GM12892 (cell line): ENCODE data around the gene ASB10.

Experiments used
- POLR2A ChIP-seq: IDR thresholded peaks from 2 replicates; pipeline ENCODE4 v1.6.1; 2011; ENCODE audit warnings: low read depth, low read length, control low read depth
- POLR2AphosphoS5 ChIP-seq: IDR thresholded peaks from 2 replicates; pipeline ENCODE4 v1.6.1; 2011; ENCODE audit warnings: low read depth, low read length, control low read depth
- TAF1 ChIP-seq: IDR thresholded peaks from 2 replicates; pipeline ENCODE4 v1.6.1; 2011; ENCODE audit warnings: low read depth, mild to moderate bottlenecking, control low read depth, low read length, borderline replicate concordance

- TF ChIP-seq POLR2A (no peak), POLR2AphosphoS5 (no peak), TAF1 (no peak)
Measured at GRCh38 chr7:151143261-151144015, 43.6 kb downstream of the ASB10 start.
